Retina (tissue), 1 donor: ENCODE data around the gene DNAH17.

ENCODE experiments used
- DNase-seq: peaks from one replicate; pipeline ENCODE4 v3.0.0-alpha.2; 2016

DNAH17 gene

GRCh38 chr17:78577296-78577695 lies at the start of gene DNAH17:
TSS of gene DNAH17 (minus strand) at chr17:78577396. CDS start at chr17:78575057, 2,339 bp downstream.
- DNase-seq = no peak

- no peak for DNase-seq
Measured at GRCh38 chr17:78624324-78625151, 47.3 kb upstream of the DNAH17 start.

GRCh38 chr17:78623541-78623940 lies 46.3 kb upstream of the DNAH17 start:
- no peak for DNase-seq

GRCh38 chr17:78622491-78623265 lies 45.5 kb upstream of the DNAH17 start:
- DNase-seq = no peak

- no peak for DNase-seq
Measured at GRCh38 chr17:78621720-78622490, 44.7 kb upstream of the DNAH17 start.

- DNase-seq = no peak
Measured at GRCh38 chr17:78620099-78620498, 42.9 kb upstream of the DNAH17 start.

GRCh38 chr17:78619334-78619733 lies 42.1 kb upstream of the DNAH17 start:
- no peak for DNase-seq

GRCh38 chr17:78618264-78619066 lies 41.3 kb upstream of the DNAH17 start:
- no peak for DNase-seq

- peak; percentile 50 for DNase-seq
Measured at GRCh38 chr17:78617511-78618061, 40.4 kb upstream of the DNAH17 start.

GRCh38 chr17:78616946-78617345 lies 39.8 kb upstream of the DNAH17 start:
- DNase-seq = no peak

GRCh38 chr17:78615631-78616030 lies 38.4 kb upstream of the DNAH17 start:
- DNase-seq = no peak

- DNase-seq = no peak
Measured at GRCh38 chr17:78613416-78613815, 36.2 kb upstream of the DNAH17 start.

GRCh38 chr17:78611607-78612006 lies 34.4 kb upstream of the DNAH17 start:
- DNase-seq = no peak

- no peak for DNase-seq
Measured at GRCh38 chr17:78610951-78611511, 33.8 kb upstream of the DNAH17 start.

- no peak for DNase-seq
Measured at GRCh38 chr17:78609191-78609641, 32.0 kb upstream of the DNAH17 start.

GRCh38 chr17:78608804-78609186 lies 31.6 kb upstream of the DNAH17 start:
- no peak for DNase-seq

- no peak for DNase-seq
Measured at GRCh38 chr17:78608122-78608803, 31.1 kb upstream of the DNAH17 start.

GRCh38 chr17:78607038-78607437 lies 29.8 kb upstream of the DNAH17 start:
- no peak for DNase-seq

GRCh38 chr17:78605886-78606285 lies 28.7 kb upstream of the DNAH17 start:
- no peak for DNase-seq

- DNase-seq = no peak
Measured at GRCh38 chr17:78605429-78605828, 28.2 kb upstream of the DNAH17 start.

- no peak for DNase-seq
Measured at GRCh38 chr17:78602246-78602645, 25.1 kb upstream of the DNAH17 start.
